ENCODE results near the gene MMP11. TPM values are rescaled to one million over a fixed set of nuclear protein-coding genes. Genes with fewer than 3 reads are reported as not detected.

MMP11 gene
- polyA plus RNA-seq, 3 donors: not detected

GRCh38 chr22:23781065-23781464 lies 8.4 kb downstream of the MMP11 start:
- Histone ChIP-seq H3K4me2 (replicated peaks; ENCODE audit: extremely low read depth, low read length, poor library complexity, severe bottlenecking) (no peak overlapping the region), H3K79me2 (ENCODE audit: insufficient read depth, low read length) (no peaks in the 10 kb centered on the region), H4K20me1 (ENCODE audit: insufficient read depth, low read length) (no peaks in the 10 kb centered on the region), H3K27me3 (ENCODE audit: control insufficient read depth in 2 of 2, insufficient read depth in 2 of 2, low read length in 2 of 2) (no peaks in the 10 kb centered on the region), H3K9ac (ENCODE audit: insufficient read depth, low read length, poor library complexity, severe bottlenecking) (no peak overlapping the region), H3K4me3 (replicated peaks in 1 of 3; ENCODE audit: low read depth in 2 of 3, low read length in 3 of 3) (no peak overlapping the region), H3K9me3 (replicated peaks in 1 of 2; ENCODE audit: control insufficient read depth in 1 of 2, insufficient read depth in 1 of 2, low read length in 2 of 2) (no peaks in the 10 kb centered on the region), H2AFZ (ENCODE audit: insufficient read depth, low read depth, low read length, poor library complexity, severe bottlenecking) (no peak overlapping the region), H3K4me1 (ENCODE audit: control insufficient read depth in 1 of 2, insufficient read depth in 2 of 2, low read length in 2 of 2) (no peaks in the 10 kb centered on the region), H3K27ac (ENCODE audit: low read depth in 1 of 2, low read length in 2 of 2) (no peak overlapping the region), H3K36me3 (replicated peaks in 1 of 2; ENCODE audit: control insufficient read depth in 1 of 2, insufficient read depth in 2 of 2, low read length in 2 of 2) (no peaks in the 10 kb centered on the region)
- H3K27ac Mint-ChIP-seq: peak overlapping the region in 1 of 7 donors; percentile 18
- TF ChIP-seq CTCF (IDR thresholded peaks at IDR 0.05): no peak
- no peaks in the 10 kb centered on the region for H3K36me3 Mint-ChIP-seq
- no peaks in the 10 kb centered on the region for H3K4me1 Mint-ChIP-seq
- peaks cover 0 to 6% (median 1%) of the 10 kb centered on the region in 3 donors for H3K27me3 Mint-ChIP-seq (ENCODE audit: low read depth in 3 of 3)
- DNase-seq: no peak
- intact Hi-C loops (cut with micrococcal nuclease): no loop called here
- H3K4me3 Mint-ChIP-seq: no peak overlapping the region
- no peaks in the 10 kb centered on the region for H3K9me3 Mint-ChIP-seq
- 94% methylated on average over 15 of the region's 15 CpGs for WGBS (ENCODE audit: insufficient coverage)

DNA sequence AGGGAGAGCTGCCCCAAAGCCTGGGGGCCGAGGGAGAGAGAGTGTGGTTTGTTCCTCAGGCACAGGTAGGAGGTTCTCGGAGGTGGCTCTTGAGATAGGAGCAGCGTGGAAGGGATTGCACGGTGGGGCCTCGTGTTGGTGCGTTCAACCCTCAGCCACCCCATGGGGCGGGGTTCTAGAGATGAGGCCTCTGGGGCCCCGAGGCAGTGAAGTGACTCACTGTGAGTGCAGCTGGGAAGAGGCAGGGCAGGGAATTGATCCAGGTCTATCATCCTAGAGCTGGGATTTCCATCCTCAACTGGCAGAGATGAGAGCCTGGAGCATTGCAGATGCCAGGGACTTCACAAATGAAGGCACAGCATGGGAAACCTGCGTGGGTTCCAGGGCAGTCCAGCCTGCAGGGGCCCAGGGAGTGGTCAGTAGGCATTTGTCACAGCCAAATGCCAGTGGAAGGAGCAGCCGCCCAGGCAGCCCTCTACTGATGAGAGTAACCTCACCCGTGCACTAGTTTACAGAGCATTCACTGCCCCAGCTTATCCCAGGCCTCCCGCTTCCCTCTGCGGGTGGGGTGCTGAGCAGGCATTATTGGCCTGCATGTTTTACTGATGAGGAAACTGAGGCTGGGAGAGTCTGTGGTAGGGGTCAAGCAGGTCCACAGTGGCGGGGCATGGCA lies 9.0 kb downstream of the MMP11 start:
- Histone ChIP-seq H3K4me3 (replicated peaks in 1 of 3; ENCODE audit: low read depth in 2 of 3, low read length in 3 of 3) (no peak overlapping the region), H3K36me3 (replicated peaks in 1 of 2; ENCODE audit: control insufficient read depth in 1 of 2, insufficient read depth in 2 of 2, low read length in 2 of 2) (no peaks in the 10 kb centered on the region), H3K27me3 (ENCODE audit: control insufficient read depth in 2 of 2, insufficient read depth in 2 of 2, low read length in 2 of 2) (no peaks in the 10 kb centered on the region), H4K20me1 (ENCODE audit: insufficient read depth, low read length) (no peaks in the 10 kb centered on the region), H3K9me3 (replicated peaks in 1 of 2; ENCODE audit: control insufficient read depth in 1 of 2, insufficient read depth in 1 of 2, low read length in 2 of 2) (no peaks in the 10 kb centered on the region), H3K9ac (ENCODE audit: insufficient read depth, low read length, poor library complexity, severe bottlenecking) (no peak overlapping the region), H3K27ac (ENCODE audit: low read depth in 1 of 2, low read length in 2 of 2) (no peak overlapping the region), H3K79me2 (ENCODE audit: insufficient read depth, low read length) (no peaks in the 10 kb centered on the region), H3K4me2 (replicated peaks; ENCODE audit: extremely low read depth, low read length, poor library complexity, severe bottlenecking) (no peak overlapping the region), H2AFZ (ENCODE audit: insufficient read depth, low read depth, low read length, poor library complexity, severe bottlenecking) (no peak overlapping the region), H3K4me1 (ENCODE audit: control insufficient read depth in 1 of 2, insufficient read depth in 2 of 2, low read length in 2 of 2) (peaks cover 5% of the 10 kb centered on the region in 2 donors)
- peaks cover 3% of the 10 kb centered on the region for H3K4me1 Mint-ChIP-seq
- H3K36me3 Mint-ChIP-seq: no peaks in the 10 kb centered on the region
- peaks cover 0 to 6% (median 1%) of the 10 kb centered on the region in 3 donors for H3K27me3 Mint-ChIP-seq (ENCODE audit: low read depth in 3 of 3)
- no peaks in the 10 kb centered on the region for H3K9me3 Mint-ChIP-seq
- no peak overlapping the region for H3K4me3 Mint-ChIP-seq
- DNase-seq: no peak
- WGBS (ENCODE audit: insufficient coverage): 92% methylated on average over 10 of the region's 14 CpGs
- H3K27ac Mint-ChIP-seq: peak overlapping the region in 1 of 7 donors; percentile 18
- intact Hi-C loops (cut with micrococcal nuclease): no loop called here
- no peak for TF ChIP-seq CTCF (IDR thresholded peaks at IDR 0.05)

All from CD14-positive monocyte (primary cell).